GM19193 (cell line): ENCODE data around the gene TRIM44.

Experiments
- POLR2A ChIP-seq: IDR thresholded peaks from 4 replicates; pipeline ENCODE4 v1.6.1; 2011; ENCODE audit not compliant: insufficient read depth, insufficient read length; ENCODE audit errors: extremely low read depth

Gene TRIM44

GRCh38 chr11:35825386-35825785 lies 162.8 kb downstream of the TRIM44 start:
- no peak for TF ChIP-seq POLR2A

GRCh38 chr11:35826006-35826405 lies 163.4 kb downstream of the TRIM44 start:
- no peak for TF ChIP-seq POLR2A

DNA sequence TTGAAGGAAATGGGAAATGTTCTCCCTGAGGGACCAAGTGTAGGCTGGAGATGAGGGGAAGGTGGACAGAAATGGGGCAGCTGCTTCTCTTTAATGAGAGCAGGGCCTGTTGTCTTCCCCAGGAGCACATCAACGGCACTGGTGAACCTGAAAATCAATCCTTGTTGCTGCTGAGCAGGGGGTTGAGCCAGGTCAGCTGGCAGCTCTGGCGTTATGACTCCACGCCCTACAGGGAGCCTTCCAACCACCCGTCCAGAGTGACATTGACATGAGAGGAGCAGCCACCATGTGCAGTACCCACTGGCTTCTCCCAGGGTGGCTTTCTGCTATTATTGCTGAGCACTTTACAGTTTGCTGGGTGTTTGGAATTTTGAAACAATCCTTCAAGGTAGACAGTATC lies 164.4 kb downstream of the TRIM44 start:
- TF ChIP-seq POLR2A = no peak

DNA sequence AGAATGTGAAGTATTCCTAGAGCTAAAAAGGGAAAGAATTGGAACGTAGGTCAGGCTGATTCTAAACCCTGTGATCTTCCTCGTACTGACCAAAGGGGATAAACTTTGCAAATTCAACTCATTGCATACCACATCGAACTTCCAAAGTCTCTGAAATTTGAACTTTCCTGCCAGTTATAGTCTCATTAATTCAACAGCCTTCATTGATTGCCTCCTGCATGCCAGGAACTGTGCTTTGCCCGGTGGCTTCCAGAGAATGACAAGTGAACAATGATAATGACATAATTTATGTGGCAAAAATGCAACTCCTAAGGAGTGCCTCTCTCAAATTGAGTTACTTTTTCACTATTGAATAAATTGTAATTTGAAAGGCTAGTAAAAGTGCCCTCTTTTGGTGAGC lies 173.6 kb downstream of the TRIM44 start:
- no peak for TF ChIP-seq POLR2A

DNA sequence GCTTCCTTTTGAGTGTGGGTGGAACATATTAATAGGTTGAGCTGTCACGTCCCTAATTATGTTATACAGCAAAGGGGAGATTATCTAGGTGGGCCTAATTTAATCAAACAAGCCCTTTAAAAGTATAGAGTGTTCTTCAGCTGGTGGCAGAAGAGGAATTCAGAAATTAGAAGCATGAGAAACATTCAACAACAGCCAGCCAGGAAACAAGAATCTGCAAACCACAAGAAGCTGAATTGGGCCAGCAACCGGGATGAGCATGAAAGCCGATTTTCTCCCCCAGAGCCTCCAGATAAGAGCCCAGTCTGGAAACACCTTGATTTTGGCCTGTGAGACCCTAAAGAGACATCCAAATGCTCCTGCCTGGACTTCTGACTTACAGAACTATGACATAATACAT lies 175.5 kb downstream of the TRIM44 start:
- TF ChIP-seq POLR2A = no peak

GRCh38 chr11:35839368-35840161 lies 177.0 kb downstream of the TRIM44 start:
- TF ChIP-seq POLR2A = no peak

GRCh38 chr11:35841733-35842132 lies 179.2 kb downstream of the TRIM44 start:
- TF ChIP-seq POLR2A = no peak

DNA sequence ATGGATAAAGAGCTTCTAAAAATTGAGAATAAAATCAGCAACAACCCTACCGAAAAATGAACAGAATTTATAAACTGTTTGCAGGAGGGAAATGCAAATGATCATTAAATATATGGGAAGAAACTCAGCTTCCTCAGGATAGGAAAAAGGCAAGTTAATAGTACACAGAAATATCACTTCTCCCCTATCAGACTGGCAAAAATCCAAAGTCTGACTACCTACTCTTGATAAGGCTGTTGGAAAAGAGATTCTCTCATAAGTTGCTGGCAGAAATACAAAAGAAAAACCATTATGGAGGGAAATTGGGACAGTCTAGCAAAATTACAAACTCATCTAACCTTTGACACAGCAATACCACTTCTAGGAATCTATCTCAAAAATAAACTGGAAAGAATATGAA lies 180.4 kb downstream of the TRIM44 start:
- no peak for TF ChIP-seq POLR2A

GRCh38 chr11:35844579-35844978 lies 182.0 kb downstream of the TRIM44 start:
- TF ChIP-seq POLR2A = no peak

DNA sequence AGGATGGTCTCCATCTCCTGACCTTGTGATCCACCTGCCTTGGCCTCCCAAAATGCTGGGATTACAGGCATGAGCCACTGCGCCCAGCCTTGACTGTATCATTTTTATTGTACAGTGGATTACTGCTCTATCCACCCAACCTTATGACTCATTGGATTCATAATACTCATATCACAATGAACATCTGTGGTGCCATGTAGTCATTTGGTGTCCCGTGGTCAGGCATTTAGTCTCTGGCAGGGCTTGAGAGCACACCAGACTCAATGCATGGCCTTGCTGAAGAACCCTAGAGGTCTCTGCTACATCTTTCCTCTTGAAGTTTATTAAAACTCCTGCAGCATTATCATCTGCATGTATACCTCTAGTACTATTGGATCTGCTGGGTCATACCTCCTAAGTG lies 183.3 kb downstream of the TRIM44 start:
- TF ChIP-seq POLR2A = no peak

DNA sequence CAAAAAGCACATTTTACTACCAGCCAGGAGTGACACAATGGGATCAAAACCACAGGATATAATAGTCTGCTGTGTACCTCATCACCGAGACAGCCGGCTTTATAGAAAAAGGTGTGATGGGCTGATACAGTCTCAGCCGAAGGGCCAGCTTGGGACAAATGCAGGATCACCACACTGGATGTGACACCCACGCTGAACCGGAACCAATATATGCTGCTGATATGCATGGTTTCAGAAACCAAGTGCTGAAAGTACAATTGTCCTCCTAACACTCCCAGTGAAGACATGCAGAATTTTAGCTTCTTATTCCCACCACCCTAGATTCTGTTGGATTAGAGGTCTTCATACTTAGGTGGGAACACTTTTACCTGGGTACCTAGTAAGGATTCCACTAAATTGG lies 184.3 kb downstream of the TRIM44 start:
- no peak for TF ChIP-seq POLR2A

DNA sequence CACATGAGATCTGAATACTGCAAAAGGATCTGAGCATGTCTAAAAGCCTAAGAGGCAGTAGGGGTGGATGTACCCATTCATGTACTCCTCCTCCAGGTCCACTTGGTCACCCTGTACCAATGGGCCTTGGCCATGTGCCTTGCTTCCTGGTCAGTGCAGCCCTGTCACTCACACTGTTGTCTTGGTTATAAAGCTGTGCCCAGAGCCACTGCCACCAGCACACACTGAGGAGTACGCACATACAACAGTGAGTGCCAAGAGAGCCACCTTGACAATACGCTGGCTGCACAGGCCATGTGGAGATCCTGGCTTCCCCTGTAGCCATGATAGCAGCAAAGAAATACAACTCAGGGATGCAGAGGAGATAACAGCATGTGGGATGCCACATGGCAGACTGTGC lies 184.9 kb downstream of the TRIM44 start:
- TF ChIP-seq POLR2A = no peak

GRCh38 chr11:35848616-35849015 lies 186.0 kb downstream of the TRIM44 start:
- TF ChIP-seq POLR2A = no peak

- no peak for TF ChIP-seq POLR2A
These were observed 187.6 kb downstream of the TRIM44 start for GRCh38 chr11:35850191-35850590.

- no peak for TF ChIP-seq POLR2A
These were observed 188.8 kb downstream of the TRIM44 start for GRCh38 chr11:35851342-35851741.

DNA sequence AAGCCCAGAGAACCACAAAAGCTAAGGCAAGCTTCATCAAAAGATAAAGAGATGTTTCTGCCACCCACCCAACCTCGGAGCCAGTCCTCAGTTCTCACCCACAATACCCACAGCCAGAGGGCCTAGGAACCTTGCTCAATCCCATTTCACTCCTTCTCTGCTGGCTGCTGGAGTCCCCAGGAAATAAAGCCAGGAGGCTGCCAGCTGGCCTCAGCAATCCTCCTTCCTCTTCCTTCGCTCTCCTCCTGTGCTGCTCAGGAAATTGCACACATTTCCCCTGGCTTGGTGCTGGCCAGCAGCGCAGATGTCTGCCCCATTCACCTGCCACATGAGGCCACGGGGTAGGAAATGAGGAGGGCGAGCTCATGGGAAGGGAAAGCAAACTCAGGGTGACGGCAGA lies 189.5 kb downstream of the TRIM44 start:
- TF ChIP-seq POLR2A = no peak

GRCh38 chr11:35853971-35854370 lies 191.4 kb downstream of the TRIM44 start:
- TF ChIP-seq POLR2A = no peak

DNA sequence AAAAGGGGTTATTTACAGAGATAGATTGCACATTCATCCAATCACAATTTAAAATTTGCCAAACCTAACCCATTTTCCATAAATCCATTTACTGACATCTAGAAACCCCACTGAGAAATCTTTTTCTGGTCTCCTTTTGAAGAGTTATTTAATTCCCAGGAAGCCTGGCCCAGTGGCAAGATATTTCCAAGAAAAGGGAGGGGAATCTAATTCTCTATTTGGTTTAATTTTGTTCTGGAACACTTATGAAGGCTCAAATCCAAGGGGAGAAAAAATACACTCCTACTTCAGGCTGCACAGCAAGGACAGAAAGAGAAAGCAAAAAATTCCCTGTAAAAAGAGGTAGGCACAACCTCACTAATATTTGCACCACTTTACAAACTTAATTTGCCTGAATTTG lies 193.1 kb downstream of the TRIM44 start:
- no peak for TF ChIP-seq POLR2A

DNA sequence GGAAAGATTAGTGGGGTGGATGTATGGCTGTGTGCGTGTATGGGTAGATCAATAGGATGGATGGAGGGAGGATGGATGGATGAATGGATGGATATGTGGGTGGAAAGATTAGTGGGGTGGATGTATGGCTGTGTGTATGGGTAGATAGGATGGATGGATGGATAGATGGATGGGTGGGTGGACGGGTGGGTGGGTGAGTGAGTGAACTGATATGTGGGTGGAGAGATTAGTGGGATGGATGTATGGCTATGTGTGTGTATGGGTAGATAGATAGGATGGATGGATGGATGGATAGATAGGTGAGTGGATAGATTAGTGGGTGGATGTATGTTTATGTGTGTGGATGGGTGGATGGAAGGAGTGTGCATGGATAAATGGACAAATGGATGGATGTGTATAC lies 193.7 kb downstream of the TRIM44 start:
- TF ChIP-seq POLR2A = no peak
